IPS-NIHi7 (cell line): ENCODE results near the gene FKBP5.
"Not testable (repeated sequence)": the region's sequence is repeated elsewhere in the genome, so short reads cannot be mapped to it uniquely, and the experiment has no call there.

Experiments
- DNase-seq: peaks from one replicate; pipeline ENCODE4 v3.0.0; 2012; ENCODE audit warnings: mixed read lengths; ENCODE audit errors: extremely low spot score

Gene FKBP5

DNA sequence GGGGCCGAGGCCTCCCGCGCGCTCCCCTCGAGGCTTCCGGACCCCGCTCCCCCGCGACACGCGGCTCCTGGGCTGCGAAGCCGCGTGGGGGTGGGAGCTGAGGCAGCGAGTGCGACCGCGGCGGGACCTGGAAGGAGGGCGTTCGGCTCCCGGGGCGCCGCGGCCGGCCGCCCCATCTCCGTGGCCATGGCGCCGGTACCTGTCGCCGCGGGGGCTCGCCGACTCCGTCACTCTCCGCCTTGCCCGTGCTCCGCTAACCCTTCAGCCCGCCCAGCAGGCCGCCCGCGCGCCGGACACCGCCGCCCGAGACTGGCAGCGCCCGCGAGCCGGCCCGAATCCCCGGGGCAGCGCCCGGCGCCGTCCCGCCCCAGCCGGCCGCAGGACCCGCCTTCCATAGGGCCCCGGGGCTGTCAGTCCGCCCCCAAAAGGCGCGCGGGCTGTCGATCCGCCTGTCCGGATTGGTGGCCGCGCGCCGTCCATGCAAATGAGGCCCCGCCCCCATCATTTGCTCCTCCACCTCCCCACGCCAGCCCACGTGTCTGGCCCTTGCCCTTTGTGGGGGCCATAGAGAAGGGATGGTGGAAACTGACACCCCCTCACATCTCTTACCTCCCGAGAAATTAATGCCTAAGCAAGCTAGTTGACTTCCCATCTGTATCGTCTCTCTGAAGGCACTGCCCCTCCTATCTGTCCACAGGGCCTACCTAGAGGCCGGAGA, at the start of gene FKBP5:
TSS of gene FKBP5 (minus strand) at position 311 of the 718 bp plus-strand sequence. CDS start 46,091 bp downstream, outside the sequence.
- peak; percentile 97 for DNase-seq

- no peak for DNase-seq
Measured at GRCh38 chr6:35737413-35738211, 48.9 kb upstream of the FKBP5 start.

- DNase-seq, result no peak
Measured at GRCh38 chr6:35736982-35737412, 48.3 kb upstream of the FKBP5 start, which contains the start of gene ARMC12. TSS of gene ARMC12 (plus strand) at chr6:35737032. CDS start at chr6:35737109, 77 bp downstream.

- peak; percentile 79 for DNase-seq
Measured at GRCh38 chr6:35736253-35736894, 47.7 kb upstream of the FKBP5 start.

- DNase-seq, result no peak
Measured at GRCh38 chr6:35735452-35735851, 46.7 kb upstream of the FKBP5 start.

- DNase-seq, result not testable (repeated sequence)
Measured at GRCh38 chr6:35734319-35734718, 45.6 kb upstream of the FKBP5 start.

DNA sequence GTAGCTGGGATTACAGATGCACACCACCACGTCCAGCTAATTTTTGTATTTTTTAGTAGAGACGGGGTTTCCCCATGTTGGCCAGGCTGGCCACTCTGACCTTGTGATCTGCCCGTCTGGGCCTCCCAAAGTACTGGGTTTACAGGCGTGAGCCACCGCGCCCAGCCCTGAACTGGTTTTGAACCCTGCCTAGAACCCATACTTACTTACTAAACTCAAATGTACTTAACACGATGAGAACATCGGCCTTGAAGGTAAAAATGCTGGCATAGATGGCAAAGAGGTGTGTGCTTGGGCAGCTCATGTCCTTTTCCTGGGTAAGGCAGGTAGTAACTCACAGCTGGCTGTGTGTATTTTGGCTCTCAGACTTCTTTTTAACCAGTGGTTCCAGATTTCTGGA, 44.9 kb upstream of the FKBP5 start:
- DNase-seq, result no peak

GRCh38 chr6:35731736-35732532, 43.2 kb upstream of the FKBP5 start:
- DNase-seq, result peak; percentile 85

GRCh38 chr6:35731414-35731735, 42.7 kb upstream of the FKBP5 start:
- DNase-seq, result peak; percentile 91

GRCh38 chr6:35730745-35731413, 42.2 kb upstream of the FKBP5 start:
- DNase-seq, result no peak

DNA sequence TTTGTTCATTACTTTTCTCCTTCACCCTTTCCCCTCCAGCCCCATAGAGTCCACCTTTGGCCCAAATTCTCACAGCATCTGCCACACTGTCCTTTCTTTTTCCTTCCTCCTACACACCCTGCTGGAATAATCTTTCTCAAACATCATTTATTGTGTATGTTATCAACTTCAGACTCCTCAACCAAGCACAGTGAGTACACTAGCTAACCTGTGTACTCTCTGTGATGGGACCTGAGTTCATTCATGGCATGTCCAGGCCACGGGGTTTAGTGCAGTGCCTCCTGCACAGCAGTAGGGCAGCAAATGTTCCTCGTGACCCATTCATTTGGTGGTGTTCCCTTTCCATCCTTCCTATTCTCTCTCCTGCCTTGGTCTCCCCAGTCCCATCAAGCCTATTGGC, 41.0 kb upstream of the FKBP5 start:
- no peak for DNase-seq

DNA sequence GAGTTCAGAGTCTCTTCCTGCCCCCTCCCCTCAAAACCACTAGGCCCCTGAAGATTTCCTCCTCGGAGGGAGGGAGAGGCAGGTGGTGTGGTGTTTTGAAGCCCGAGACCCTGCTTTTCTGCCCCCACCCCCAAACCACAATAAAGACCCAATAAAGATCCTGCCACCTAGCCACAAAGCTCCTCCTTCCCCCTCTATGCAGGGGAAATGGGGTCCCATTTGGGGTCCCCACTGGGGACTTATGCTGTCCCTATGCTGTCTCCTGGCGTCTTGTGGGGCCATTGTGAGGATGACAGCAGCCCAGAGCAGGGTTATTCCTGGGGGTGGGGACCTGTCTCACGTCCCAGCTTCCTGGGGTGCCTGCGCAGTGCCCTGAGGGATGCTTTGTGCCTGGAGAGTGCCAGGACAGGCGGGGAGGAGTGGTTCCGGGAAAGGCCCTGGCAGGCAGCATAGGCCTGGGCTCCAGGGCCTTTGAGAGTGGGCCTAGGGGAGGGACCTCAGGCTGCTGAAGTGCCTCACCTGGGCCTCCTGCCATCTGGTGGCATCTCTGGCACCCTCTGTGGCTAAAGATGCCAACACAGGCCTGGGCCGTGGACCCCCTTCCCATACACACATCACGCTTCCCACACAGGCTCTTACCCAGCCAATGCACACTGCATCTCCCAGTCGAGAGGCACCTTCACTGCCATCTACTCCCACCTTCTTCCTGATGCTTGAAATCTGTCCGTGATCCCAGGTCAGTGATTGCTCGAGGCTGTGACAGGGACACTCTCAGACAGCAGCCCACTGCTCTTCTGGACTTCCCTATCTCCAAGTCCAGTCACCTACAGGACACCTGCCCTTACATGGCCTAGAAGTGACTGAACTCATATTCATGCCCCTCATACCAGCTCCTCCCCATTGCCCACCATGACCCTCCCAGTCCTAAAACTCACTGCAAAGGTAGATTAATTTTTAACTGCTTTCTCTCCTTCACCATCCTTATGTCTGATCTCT, 40.3 kb upstream of the FKBP5 start:
- no peak for DNase-seq

DNA sequence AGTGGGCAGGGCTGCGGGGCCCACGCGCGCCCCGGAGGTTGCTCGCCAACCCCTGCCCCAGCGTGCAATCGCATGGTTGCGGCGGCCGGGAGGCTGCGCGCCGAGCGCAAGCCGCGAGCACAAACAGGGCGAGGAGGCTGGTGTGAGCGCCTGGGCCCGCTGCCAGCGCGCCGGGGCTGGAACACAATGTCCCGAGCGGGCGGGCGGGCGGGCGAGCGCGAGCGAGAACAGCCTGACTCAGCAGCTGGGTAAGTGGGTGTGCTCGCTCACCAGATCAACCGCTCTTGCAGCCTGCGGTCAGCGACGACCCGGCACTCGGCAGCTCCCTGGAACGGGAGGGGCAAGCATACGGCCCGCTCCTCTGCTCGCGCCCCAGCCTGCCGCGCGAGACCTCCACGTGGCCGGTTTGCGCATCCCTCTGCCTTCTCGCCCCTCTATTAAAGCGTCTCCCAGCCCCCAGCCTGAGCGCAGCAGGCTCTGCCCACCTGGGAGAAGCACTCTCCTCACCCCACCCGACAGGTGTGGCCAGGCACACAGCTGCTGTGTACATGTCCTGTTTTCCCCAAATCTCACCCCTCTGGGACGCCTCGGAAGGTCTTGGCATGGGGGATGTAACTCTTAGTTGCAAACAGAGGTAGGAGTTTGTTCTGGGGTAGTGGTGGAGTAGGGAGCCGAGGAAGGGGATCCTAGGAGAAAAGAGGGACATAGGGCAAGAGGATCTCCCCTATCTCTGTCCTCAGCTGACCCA, 39.4 kb upstream of the FKBP5 start:
- DNase-seq, result peak; percentile 65

DNA sequence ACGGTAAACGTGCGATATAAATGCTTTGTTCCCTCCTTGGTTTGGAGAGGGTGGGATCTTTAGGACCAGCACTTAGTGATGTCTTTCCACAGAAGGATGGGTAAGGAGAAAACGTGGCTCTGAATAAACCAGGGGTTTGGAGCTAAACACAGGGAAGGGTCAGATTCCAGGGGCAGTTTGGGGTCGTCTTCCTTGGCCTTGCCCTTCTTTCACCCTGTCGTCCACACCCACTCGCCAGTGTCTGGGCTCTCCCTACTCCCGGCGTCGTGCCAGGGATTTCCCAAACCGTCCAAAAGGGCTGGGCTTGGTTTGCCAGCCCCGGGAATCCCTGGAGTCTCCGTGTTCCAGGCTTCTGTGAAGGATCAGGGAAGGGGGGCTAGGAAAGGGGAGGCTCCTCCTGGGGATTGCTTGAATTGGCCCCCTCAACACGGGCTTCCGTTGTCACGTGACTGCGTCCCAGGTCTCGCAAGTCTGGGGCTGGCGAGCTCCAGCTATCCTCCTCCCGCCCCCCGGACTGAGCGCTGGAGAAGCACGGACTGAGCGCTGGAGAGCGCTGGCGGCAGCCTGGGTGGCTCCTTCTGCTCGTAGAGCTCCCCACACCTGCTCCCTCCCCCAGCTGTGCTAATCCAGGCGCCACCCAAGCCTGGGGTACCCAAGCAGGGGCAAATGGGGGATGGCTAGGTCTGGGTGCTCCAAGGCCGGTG, 38.7 kb upstream of the FKBP5 start:
- DNase-seq, result peak; percentile 79

- DNase-seq, result no peak
Measured at GRCh38 chr6:35725721-35726438, 37.2 kb upstream of the FKBP5 start.

DNA sequence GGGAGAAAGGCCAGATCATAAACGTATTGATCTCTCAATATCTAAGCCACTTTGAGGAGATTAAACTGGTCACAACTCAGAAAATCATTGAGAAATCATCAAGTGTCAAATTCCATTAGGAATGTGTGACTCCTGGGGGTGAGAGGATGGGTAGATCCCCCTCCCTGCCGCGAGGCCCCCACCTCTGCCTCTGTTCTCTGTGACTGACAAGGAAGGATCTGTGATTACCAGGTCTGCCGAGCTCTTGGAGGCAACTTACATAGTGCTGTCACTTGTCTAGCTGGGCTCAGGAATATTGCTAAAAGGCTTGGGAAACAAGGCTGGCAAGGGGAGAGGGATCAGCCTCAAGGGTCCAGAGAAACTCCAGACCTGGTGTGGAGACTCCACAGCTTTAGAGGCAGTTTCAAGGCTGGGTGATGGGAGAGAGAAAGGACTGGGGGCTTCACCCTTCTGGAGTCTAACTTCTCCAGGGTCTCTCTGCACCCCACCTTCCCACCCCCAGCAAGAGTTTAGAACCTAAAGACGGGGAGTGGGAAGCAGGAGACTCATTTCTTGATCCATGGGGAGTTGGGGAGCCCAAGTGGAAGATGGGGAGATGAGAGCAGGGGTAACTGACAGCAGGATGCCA, 36.5 kb upstream of the FKBP5 start:
- no peak for DNase-seq

- no peak for DNase-seq
Measured at GRCh38 chr6:35724471-35724870, 35.8 kb upstream of the FKBP5 start.
